ENCODE results near the gene OBSL1.

DNA sequence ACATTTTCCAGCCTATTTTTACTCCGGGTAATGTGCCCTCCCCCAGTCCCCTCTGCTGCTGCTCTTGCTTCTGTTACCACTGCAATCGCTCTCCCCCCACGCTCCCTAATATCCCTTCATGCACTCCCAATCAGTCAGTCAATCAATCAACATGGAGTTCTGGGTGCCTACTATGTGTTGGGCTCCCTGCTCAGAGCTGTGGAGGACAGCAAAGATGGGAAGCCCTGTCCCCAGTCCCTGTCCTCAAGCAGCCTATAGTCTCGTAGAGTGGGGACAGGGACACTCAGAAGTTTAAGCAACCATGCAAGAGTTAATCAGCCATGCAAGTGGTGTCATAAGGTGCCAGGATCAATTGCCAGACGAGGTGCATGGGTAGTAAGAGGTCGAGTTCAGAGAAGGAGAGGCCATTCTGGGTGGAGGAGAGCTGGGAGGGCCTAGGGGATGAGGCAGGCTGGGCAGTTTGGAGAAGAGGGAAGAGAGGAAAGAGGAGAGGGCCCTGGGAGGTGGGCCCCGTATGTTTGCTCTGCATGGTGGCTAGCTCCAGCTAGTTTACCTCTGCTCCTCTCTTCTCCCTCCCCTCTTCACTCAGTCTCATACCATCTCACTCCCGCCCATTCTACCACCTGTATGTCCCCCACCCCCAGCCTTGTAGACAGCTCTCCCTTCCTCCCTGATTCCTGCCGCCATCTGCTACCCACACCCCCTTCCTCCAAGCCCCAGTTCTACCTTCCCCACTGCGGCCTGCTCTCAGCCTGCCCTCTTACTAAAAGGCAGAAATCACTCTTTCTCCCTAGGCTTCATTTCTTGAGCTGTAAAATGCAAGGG lies 53.2 kb downstream of the OBSL1 start:
- TF ChIP-seq, protein P1, sequence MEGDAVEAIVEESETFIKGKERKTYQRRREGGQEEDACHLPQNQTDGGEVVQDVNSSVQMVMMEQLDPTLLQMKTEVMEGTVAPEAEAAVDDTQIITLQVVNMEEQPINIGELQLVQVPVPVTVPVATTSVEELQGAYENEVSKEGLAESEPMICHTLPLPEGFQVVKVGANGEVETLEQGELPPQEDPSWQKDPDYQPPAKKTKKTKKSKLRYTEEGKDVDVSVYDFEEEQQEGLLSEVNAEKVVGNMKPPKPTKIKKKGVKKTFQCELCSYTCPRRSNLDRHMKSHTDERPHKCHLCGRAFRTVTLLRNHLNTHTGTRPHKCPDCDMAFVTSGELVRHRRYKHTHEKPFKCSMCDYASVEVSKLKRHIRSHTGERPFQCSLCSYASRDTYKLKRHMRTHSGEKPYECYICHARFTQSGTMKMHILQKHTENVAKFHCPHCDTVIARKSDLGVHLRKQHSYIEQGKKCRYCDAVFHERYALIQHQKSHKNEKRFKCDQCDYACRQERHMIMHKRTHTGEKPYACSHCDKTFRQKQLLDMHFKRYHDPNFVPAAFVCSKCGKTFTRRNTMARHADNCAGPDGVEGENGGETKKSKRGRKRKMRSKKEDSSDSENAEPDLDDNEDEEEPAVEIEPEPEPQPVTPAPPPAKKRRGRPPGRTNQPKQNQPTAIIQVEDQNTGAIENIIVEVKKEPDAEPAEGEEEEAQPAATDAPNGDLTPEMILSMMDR (IDR thresholded peaks at IDR 0.05) = no peak
- TF ChIP-seq POLR2A (IDR thresholded peaks at IDR 0.05) = no peak
